Small intestine (tissue), 7 donors: ENCODE data around the gene GRIA2. TPM values are rescaled to one million over a fixed set of nuclear protein-coding genes. Genes with fewer than 3 reads are reported as not detected.

Experiments
- DNase-seq, 2 donors: peaks; one replicate each; pipeline versions ENCODE4 v3.0.0 to v3.0.0-alpha.2; 2013
- FAIRE-seq: peaks from 2 replicates; lab custom pipeline; 2012; peaks lifted over from hg19 to GRCh38; lab: Jason Lieb, UNC
- H3K27ac ChIP-seq, 3 donors: one replicate each; pipeline ENCODE4 v1.5.1; 2013; ENCODE audit warnings: low read length in 2 of 3, mild to moderate bottlenecking in 2 of 3, control low read depth in 1 of 3, inconsistent platforms in 1 of 3, low read depth in 1 of 3, moderate library complexity in 1 of 3
- H3K27me3 ChIP-seq, 3 donors: one replicate each; pipeline ENCODE4 v1.6.1; 2013; ENCODE audit warnings: low read length in 3 of 3, inconsistent platforms in 1 of 3; ENCODE audit not compliant: control insufficient read depth in 3 of 3, insufficient read depth in 3 of 3
- H3K36me3 ChIP-seq, 3 donors: one replicate each; pipeline ENCODE4 v1.6.1; 2013; ENCODE audit warnings: low read length in 3 of 3, inconsistent platforms in 1 of 3, low read depth in 1 of 3, mild to moderate bottlenecking in 1 of 3, moderate library complexity in 1 of 3; ENCODE audit not compliant: control insufficient read depth in 3 of 3, insufficient read depth in 2 of 3
- H3K4me1 ChIP-seq, 3 donors: one replicate each; pipeline ENCODE4 v1.6.1; 2013; ENCODE audit warnings: low read length in 2 of 3, inconsistent platforms in 1 of 3, low read depth in 1 of 3, mild to moderate bottlenecking in 1 of 3, moderate library complexity in 1 of 3; ENCODE audit not compliant: control insufficient read depth in 3 of 3, insufficient read depth in 2 of 3
- H3K4me3 ChIP-seq, 3 donors: one replicate each; pipeline ENCODE4 v1.5.1; 2013; ENCODE audit warnings: low read length in 3 of 3, control low read depth in 1 of 3, inconsistent platforms in 1 of 3, low read depth in 1 of 3, mild to moderate bottlenecking in 1 of 3, moderate library complexity in 1 of 3
- H3K9me3 ChIP-seq, 2 donors: one replicate each; pipeline ENCODE4 v1.6.1; 2013; ENCODE audit warnings: low read depth in 1 of 2, low read length in 1 of 2; ENCODE audit not compliant: control insufficient read depth in 2 of 2, insufficient read depth in 1 of 2
- WGBS, 3 donors: extraction: QIAGEN DNeasy Blood & Tissue Kit; methylation state at CpG; one replicate each; pipeline ENCODE4 v1.1.7; 2013; 5-methylcytosine and 5-hydroxymethylcytosine counted together
- polyA plus RNA-seq, 4 donors: library from polyadenylated mRNA; stranded (reverse) in 3 of 4; unstranded in 1 of 4; fragments of 200-250 nt in 3 of 4; fragments of 120-200 nt in 1 of 4; gene quantifications; one replicate each; pipeline versions ENCODE4 v1.2.1 to v1.2.3, GENCODE V29; 2013
- donor health status: healthy with polysubstance abuse.
- donor health status: control.
- donor health status: control.
- donor health status: Bipolar disorder and iron deficiency.
- donor health status: healthy.

Gene GRIA2
- polyA plus RNA-seq, 4 donors: 0.27 to 1.6 (median 0.40) TPM; not detected in 1

DNA sequence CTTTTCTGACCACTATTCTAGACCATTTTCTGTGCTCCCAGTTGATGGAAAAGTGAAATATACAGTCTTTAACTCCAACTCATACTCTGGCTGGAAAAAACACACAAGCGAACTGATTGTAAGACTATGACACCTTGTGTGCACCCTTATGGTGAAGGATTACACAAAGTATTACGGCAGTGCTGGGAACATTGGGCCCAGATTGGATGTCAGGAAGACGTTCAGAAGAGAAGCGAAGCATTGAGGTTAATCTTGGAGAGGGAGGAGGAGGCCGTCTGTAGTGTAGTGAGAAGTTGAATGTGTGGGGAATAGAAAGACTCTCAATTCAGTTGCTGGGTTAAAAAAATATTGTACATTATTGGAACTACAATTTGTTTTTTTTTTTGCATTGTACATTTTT lies 50.0 kb downstream of the GRIA2 start:
- no peaks in the 10 kb centered on the region for H3K4me1 ChIP-seq
- no peak for FAIRE-seq
- no peak overlapping the region for H3K27ac ChIP-seq
- H3K36me3 ChIP-seq: no peaks in the 10 kb centered on the region
- H3K9me3 ChIP-seq: no peaks in the 10 kb centered on the region
- no peak overlapping the region for H3K4me3 ChIP-seq
- H3K27me3 ChIP-seq: no peaks in the 10 kb centered on the region
- DNase-seq: no peak
- 83 to 85% (median 83%) methylated on average over 5 of the region's 5 CpGs for WGBS, 3 donors

DNA sequence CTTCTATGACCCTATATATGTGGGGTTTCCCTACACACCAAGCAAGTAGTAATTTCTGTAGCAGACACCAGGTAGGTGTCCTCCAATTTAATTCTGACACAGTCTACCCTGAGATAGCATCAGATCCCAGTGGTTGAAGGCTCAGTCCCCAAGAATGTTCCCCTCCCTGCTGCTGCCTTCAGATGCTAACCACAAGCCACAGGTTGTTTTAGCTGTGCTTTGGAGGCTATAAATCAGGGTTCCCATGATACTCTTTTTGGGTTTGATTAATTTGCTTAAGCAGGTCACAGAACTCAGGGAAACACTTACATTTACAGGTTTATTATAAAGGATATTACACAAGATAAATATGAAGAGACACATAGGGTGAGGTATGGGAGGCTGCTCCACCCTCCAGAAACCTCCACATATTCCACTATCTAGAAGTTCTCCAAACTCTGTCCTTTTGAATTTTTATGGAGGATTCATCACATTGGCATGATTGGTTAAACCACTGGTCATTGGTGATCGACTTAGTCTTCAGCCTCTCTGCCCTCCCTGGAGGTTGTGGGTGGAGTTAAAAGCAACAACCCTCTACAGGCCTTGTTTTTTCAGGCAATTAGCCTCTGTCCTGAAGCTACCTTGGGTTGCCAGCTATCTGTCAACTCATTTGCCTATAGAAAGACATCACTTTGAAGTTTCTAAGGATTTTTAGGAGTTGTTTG lies 50.8 kb downstream of the GRIA2 start:
- H3K36me3 ChIP-seq: no peaks in the 10 kb centered on the region
- H3K4me1 ChIP-seq: no peaks in the 10 kb centered on the region
- FAIRE-seq (no peak), DNase-seq (no peak)
- 13 to 38% (median 33%) methylated on average over 1 of the region's 1 CpG for WGBS, 3 donors
- H3K27me3 ChIP-seq: no peaks in the 10 kb centered on the region
- H3K9me3 ChIP-seq: no peaks in the 10 kb centered on the region
- H3K27ac ChIP-seq: no peak overlapping the region
- no peak overlapping the region for H3K4me3 ChIP-seq

DNA sequence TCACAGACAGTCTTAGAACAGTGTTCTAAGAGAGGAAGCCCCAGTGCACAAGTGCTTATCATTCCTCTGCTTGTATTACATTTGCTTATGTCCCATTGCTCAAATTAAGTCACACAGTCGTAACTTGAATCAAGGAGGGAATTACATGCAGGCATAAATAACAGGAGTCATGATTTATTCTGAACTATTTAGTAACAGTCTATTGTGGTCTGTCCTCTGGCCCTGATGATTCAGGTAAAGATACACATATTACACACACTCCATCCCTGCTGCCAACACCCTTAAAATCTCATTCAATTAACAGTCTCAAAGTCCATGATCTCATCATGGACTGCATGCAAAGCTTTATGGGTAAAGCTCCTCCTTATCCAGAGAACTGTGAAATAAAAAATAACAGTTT lies 60.1 kb downstream of the GRIA2 start:
- no peak for FAIRE-seq
- Histone ChIP-seq H3K9me3 (no peaks in the 10 kb centered on the region), H3K27me3 (no peaks in the 10 kb centered on the region), H3K36me3 (no peaks in the 10 kb centered on the region), H3K4me1 (no peaks in the 10 kb centered on the region), H3K27ac (no peak overlapping the region), H3K4me3 (no peak overlapping the region)
- no peak for DNase-seq
- whole genome bisulfite sequencing, 3 donors: 50 to 71% (median 53%) methylated on average over 1 of the region's 1 CpG

DNA sequence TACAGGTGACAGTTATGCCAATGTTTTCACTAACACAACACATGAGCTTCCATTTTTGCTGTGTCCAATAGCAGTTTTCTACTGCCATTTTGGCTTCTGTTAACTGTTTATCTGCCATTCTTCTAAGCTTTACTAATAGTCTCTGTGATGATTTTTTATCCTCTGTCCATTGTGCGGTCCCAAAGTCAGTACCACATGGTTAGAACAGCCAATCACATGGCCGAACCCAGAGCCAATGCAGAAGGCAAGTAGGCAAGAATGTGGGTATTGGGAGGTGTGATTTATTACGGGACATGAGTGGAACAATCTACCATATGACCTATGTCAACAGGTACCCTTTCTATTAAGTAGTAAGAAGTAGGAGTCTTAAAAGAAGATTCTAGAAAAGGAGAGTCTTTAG lies 61.5 kb downstream of the GRIA2 start:
- WGBS, 3 donors: 78 to 79% (median 78%) methylated on average over 3 of the region's 3 CpGs
- no peak for DNase-seq
- H3K36me3 ChIP-seq: no peaks in the 10 kb centered on the region
- H3K27ac ChIP-seq: no peak overlapping the region
- no peaks in the 10 kb centered on the region for H3K9me3 ChIP-seq
- no peak for FAIRE-seq
- H3K4me1 ChIP-seq: no peaks in the 10 kb centered on the region
- H3K27me3 ChIP-seq: no peaks in the 10 kb centered on the region
- H3K4me3 ChIP-seq: no peak overlapping the region

DNA sequence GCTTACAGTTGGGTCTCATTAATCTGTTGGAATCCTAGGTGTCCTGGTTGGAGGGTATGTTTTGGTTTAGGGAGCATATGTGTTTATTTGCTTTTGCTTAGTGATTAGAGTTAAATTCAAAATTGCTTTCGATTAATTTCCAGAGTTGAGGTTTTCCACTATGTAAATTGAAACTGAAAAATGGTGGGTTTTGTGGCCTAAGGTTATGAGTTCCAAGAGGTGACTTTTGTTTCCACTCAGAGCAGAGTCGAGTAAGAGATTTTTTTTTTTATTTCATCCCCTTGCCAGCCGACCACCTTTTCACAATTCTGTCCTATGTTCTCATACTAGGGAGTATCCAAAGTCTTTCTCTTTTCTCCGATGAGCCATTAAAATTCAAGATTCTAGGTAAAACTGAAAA lies 66.9 kb downstream of the GRIA2 start:
- FAIRE-seq (no peak), DNase-seq (no peak)
- no peak overlapping the region for H3K27ac ChIP-seq
- H3K4me1 ChIP-seq: no peaks in the 10 kb centered on the region
- H3K9me3 ChIP-seq: no peaks in the 10 kb centered on the region
- 69 to 82% (median 71%) methylated on average over 4 of the region's 4 CpGs for WGBS, 3 donors
- H3K27me3 ChIP-seq: no peaks in the 10 kb centered on the region
- H3K36me3 ChIP-seq: no peaks in the 10 kb centered on the region
- no peak overlapping the region for H3K4me3 ChIP-seq

DNA sequence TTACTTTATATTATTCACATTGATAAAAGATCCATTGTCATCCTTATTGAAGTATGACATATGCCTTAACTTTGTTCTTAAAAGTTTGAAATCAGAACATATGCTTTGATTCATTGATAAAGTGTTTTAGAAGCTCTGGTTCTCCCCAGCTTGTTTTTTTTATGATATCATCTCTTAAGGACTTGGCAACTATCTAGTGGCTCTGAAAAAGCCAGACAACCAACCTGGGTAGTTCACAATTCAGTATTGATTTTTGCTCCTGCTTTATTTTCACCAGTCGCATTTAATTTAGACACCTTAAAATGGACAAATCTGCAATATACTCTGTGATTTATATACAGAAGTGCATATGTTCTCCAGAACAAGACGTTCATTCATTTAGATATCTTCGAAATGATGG lies 70.1 kb downstream of the GRIA2 start:
- H3K36me3 ChIP-seq: no peaks in the 10 kb centered on the region
- 53 to 69% (median 63%) methylated on average over 3 of the region's 3 CpGs for WGBS, 3 donors
- H3K4me1 ChIP-seq: no peaks in the 10 kb centered on the region
- no peaks in the 10 kb centered on the region for H3K27me3 ChIP-seq
- H3K9me3 ChIP-seq: no peaks in the 10 kb centered on the region
- H3K4me3 ChIP-seq: no peak overlapping the region
- DNase-seq (no peak), FAIRE-seq (no peak)
- H3K27ac ChIP-seq: no peak overlapping the region

DNA sequence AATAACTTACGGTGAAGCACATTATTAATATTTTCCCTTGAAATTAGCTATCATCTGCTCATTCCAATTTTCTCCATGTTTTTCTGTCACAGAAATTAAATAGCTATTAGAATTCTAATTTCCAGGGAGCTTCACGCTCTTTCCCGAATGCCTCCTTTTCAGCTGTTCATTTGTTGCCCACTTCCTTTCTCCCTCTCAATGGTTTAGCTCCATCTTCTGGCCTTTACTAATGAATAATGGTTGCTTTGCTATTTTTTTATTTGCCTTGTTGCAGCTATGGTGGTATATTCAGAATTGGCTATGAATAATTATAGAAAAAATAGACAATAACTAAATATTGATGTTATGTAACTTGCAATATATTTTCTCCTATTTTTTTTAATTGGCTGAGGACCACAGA lies 70.5 kb downstream of the GRIA2 start:
- WGBS, 3 donors: 78 to 83% (median 83%) methylated on average over 3 of the region's 3 CpGs
- H3K4me1 ChIP-seq: no peaks in the 10 kb centered on the region
- H3K36me3 ChIP-seq: no peaks in the 10 kb centered on the region
- no peak overlapping the region for H3K4me3 ChIP-seq
- FAIRE-seq (no peak), DNase-seq (no peak)
- no peaks in the 10 kb centered on the region for H3K9me3 ChIP-seq
- H3K27me3 ChIP-seq: no peaks in the 10 kb centered on the region
- no peak overlapping the region for H3K27ac ChIP-seq

DNA sequence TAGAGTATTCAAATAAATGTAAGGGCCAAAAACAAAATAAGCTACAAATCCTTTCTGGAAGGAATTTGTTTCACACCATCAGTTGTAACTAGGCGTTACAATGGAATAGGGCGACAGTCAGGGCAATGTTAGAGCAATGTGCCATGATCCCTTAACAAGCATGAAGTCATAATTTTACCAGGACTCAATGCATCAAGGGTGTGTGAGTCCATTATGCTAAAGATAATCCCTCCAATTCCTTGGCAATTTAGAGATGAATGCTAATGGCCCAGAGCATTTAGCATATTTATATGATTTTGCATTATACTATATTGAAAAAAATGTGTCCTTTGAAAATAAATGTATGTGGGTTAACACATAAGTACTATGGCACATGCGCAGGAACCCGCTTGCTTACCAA lies 73.1 kb downstream of the GRIA2 start:
- FAIRE-seq (no peak), DNase-seq (no peak)
- Histone ChIP-seq H3K4me3 (no peak overlapping the region), H3K9me3 (no peaks in the 10 kb centered on the region), H3K27ac (no peak overlapping the region), H3K4me1 (no peaks in the 10 kb centered on the region), H3K36me3 (no peaks in the 10 kb centered on the region), H3K27me3 (no peaks in the 10 kb centered on the region)
- 87 to 92% (median 88%) methylated on average over 4 of the region's 4 CpGs for WGBS, 3 donors

DNA sequence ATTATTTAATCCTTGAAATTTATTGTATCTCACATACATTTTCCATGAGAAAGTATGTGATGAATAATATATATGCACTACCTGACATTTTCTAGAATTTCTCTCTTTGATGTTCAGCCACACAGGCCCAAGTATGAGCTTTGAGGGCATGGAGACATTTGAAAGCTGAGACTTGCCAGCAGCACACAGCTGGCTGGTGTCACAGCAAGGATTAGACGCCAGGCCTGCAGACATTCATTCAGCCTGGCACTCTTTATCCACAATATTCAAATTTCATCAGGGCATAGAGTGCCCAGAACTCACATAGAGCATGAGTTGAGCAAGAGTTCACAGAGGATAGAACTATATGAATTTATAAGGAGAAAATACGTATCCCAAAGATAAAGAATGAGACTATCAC lies 74.0 kb downstream of the GRIA2 start:
- Histone ChIP-seq H3K27me3 (no peaks in the 10 kb centered on the region), H3K4me3 (no peak overlapping the region), H3K36me3 (no peaks in the 10 kb centered on the region), H3K4me1 (no peaks in the 10 kb centered on the region), H3K27ac (no peak overlapping the region), H3K9me3 (no peaks in the 10 kb centered on the region)
- DNase-seq: no peak
- WGBS, 3 donors: 56 to 68% (median 66%) methylated on average over 2 of the region's 2 CpGs
- no peak for FAIRE-seq
